GM18868 (cell line): ENCODE measurements around the gene RACGAP1.

Source experiments
- ATAC-seq: cut with Tn5 transposase; IDR thresholded peaks from one replicate; pipeline ENCODE4 v1.9.1; 2021; ENCODE audit warnings: mild to moderate bottlenecking, moderate library complexity; ENCODE audit not compliant: unreplicated experiment

Gene RACGAP1

GRCh38 chr12:49944046-49944445, 81.2 kb downstream of the RACGAP1 start:
- ATAC-seq = no peak

DNA sequence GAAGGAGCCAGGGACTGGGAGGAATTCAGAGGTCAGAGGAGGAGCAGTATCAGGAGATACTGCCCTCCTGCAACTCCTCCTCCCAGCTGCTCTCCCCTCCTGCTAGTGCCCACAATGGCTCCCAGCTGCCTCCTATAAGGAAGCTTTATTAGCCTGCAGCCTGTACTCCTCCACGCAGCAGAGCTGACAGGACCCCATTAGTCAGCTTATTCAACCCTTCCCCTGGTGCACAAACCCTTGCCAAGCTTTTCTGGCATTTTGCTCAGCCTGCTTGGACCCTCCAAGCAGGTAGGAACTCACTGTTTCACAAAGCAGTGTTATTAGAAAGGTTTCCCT, 81.7 kb downstream of the RACGAP1 start:
- ATAC-seq = no peak

DNA sequence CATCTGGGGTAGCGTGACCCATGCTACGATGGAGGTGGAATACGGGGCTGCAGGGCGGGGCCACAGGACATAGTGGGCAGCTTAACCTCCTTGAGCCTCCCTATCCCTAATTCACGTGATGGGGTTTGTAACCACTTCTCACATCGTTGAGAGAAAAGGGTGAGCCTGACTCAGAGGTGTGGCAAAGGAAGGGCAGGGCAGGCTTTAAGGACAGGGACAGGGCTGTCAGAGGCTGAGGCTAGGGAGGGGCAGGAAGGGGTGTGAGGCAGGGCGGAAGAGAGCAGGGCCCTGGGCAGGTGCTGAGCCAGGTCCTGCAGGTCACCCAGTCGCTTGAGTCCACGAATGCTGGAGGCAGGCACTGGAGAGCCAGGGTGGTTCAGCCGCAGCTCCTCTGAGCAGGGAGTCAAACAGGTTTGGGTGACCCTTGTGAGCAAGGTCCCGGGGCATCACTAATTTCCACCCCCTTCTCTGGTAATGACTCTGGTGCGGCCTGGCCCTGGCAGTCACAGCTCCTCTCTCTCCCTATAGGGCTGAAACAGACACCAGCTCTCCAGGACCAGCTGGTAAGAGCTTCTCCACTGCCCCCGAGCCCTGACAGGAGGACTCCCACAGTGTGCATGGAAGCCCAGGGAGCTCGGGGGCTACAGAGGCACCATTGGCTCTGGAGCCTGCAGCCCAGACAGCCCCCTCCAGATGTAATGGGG, 82.2 kb downstream of the RACGAP1 start:
- ATAC-seq = no peak

DNA sequence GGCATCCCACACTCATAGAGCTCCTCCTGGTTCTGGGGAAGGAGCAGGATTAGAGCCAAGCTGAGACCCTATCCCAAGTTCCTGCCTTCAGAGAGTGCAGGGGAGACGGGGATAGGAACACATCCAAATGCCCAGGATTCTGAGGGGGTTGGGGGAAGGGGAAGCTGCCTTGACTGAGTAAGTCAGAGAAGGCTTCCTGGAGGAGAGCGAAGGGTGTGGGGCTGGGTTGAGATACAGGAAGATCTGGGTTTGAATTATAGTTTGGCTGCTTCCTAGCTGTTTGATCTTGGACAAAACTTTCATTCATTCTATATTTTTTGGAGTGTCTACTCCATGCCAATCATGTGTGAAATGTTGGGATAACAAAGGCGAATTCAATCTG, 82.8 kb downstream of the RACGAP1 start:
- ATAC-seq = no peak

DNA sequence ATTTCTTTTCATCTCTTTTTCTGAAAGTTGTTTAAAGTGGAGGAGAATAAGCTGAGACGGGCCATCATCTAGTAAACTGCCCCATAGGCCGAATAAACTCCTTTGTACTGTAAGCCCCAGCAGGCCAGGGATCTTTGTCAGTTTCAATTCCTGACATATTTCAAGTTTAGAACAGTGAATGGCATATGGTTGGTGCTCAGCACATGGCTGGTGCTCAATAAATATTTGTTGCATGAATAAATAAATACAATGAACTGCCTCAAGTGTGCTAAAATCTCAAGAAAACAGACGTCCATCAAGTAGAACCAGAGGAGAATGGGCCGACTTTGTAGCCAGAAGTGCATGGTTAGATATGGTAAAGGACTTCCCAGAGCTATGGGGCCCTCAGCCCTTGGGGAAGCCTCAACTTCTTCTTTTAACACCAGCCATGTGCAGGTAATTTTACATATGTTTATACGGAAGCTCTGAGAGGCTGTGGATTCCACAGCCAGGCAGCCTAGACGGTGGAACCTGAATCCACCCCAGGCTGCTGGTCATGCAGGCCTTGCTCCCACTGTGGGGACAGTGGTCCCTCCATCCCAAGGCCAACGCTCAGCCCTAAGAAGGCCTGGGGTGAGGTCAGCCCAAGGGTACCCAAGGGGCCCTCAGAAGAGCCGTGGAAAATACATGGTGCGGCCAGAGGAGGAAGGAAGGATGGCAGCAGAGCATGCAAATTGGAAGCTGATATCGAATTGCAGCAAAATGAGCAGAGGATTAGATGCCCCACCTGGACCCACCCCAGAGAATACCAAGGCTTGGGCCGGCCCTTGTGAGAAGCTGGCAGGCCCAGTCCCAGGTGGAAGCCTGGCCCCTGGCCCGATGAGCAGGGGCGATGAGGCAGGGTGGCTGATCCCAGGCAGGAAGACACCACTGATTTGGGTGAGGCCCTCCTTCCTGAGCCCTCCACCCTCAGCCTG, 83.5 kb downstream of the RACGAP1 start:
- ATAC-seq = no peak

DNA sequence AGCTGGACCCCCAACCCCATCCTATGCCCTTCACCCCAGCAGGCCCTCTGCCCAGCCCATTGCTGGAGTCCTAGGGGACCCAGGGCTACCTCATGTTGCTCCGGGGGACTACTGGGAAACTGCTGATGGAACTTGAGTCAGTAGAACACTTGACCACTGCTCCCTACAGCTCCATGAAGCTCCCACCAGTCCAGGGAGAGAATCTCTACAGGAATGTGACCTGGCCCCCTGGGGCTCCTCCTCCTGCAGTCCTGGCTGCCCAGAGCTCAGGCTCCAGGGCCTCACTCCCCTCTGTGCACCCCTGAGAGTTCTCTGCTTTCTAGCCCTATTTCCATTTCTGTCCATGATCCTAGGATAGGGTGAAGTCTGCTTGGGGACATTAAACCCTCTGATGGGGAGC, 85.6 kb downstream of the RACGAP1 start:
- no peak for ATAC-seq

- ATAC-seq = no peak
These were observed 86.0 kb downstream of the RACGAP1 start for GRCh38 chr12:49939307-49939706.
